GM10266 (cell line): Measurements from ENCODE around the gene PROSER2.

Experiments used
- DNase-seq: peaks from one replicate; pipeline ENCODE4 v3.0.0; 2012; ENCODE audit errors: extremely low spot score
- TF ChIP-seq, protein P1 (sequence below): IDR thresholded peaks from 2 replicates; pipeline ENCODE4 v1.5.1; 2012; ENCODE audit warnings: mild to moderate bottlenecking, low read depth; ENCODE audit not compliant: control insufficient read depth, insufficient read depth; ENCODE audit errors: missing control alignments

The PROSER2 gene

DNA sequence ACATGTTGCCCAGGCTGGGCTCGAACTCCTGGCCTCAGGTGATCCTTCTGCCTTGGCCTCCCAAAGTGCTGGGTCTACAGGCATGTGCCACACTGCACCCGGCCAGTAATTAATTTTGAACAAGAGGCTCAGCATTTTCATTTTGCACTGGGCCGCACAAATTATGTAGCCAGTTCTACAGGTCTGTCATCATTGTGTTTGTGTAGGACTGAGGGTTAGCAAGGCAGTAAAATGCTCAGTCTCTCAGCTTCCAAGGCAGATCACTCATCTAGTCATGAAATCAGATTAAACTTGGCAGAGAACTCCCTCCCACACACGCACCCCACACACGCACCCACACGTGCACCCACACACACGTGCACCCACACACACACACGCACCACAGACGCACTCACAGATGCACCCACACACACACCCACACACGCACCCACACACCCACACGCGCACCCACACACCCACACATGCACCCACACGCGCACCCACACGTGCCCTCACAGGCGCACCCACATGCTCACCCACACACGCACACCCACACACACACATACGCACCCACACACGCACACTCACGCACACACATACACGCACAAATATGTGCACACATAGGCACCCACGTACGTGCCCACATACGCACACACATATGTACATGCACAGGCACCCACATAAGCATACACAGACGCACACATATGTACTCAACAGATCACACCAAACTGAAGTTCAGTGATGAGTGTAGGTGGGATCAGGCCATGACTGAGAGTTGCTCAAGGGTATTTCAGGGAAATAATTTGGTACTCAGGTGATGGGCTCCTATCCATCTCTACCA lies 27.8 kb upstream of the PROSER2 start:
- no peak for DNase-seq
- TF ChIP-seq, protein P1, sequence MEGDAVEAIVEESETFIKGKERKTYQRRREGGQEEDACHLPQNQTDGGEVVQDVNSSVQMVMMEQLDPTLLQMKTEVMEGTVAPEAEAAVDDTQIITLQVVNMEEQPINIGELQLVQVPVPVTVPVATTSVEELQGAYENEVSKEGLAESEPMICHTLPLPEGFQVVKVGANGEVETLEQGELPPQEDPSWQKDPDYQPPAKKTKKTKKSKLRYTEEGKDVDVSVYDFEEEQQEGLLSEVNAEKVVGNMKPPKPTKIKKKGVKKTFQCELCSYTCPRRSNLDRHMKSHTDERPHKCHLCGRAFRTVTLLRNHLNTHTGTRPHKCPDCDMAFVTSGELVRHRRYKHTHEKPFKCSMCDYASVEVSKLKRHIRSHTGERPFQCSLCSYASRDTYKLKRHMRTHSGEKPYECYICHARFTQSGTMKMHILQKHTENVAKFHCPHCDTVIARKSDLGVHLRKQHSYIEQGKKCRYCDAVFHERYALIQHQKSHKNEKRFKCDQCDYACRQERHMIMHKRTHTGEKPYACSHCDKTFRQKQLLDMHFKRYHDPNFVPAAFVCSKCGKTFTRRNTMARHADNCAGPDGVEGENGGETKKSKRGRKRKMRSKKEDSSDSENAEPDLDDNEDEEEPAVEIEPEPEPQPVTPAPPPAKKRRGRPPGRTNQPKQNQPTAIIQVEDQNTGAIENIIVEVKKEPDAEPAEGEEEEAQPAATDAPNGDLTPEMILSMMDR: no peak

DNA sequence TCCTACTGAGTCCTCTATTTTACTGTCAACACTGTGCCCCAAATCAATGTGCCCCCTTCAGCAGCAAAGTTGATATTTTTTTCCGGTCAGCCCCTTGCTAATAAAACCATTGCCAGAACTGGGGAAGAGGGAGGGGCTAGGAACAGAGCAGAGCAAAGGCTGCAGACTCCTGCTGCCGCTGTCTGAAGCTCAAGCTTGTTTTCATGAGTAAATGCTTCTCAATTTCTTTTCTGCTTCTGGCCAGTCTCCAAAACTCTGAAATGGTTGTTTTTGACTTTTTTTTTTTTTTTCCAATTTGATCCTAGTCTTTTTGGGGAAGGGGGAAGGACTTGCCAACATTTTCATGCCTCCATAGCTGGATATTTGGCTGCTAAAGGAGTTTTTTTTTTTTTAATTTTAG lies 26.7 kb upstream of the PROSER2 start:
- TF ChIP-seq, protein P1: no peak
- no peak for DNase-seq

DNA sequence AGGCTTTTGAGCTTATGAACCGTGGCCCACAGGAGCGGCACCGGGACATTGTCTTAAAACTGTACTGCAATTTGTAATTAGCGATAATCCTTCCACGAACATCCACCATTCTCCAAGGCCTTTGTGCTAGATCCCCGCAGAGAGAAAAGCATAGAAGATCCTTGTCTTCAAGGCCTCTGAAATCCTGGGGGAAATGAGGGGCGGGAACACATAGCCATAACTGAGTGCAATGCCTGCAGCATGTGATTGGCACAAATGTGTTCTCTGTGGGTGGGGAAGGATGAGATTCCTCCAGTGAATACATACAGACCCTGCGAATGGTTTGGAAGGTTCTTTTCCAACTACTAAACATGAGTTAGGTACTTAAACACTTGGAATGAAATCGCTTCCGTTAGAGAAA lies 25.9 kb upstream of the PROSER2 start:
- no peak for DNase-seq
- TF ChIP-seq, protein P1: no peak

DNA sequence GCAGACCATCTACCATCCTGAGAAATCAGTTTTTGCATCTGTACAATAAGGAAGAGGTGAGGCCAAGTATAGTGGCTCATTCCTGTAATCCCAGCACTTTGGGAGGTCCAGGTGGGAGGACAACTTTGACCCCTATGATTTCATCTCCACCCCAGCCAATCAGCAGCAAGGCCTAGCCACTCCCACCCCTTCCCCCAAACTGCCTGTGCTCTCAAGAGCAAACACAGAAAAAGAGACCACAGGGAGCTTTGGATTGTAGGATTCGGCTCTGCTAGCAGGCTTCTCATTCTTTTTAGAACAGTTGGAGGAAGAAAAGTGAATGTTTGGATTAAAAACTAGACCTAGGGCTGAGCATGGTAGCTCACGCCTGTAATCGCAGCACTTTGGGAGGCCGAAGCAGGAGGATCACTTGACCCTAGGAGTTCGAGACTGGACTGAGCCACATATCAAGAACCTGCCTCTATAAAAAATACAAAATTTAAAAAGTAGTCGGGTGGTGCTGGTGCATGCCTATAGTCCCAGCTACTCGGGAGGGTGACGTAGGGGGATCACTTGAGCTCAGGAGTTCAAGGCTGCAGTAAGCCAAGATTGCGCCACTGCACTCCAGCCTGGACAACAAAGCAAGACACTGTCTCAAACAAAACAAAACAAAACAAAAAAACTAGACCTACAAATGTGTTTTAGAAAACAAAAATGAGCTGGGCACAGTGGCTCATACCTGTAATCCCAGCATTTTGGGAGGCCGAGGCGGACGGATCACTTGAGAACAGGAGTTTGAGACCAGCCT lies 25.1 kb upstream of the PROSER2 start:
- no peak for DNase-seq
- TF ChIP-seq, protein P1: no peak

DNA sequence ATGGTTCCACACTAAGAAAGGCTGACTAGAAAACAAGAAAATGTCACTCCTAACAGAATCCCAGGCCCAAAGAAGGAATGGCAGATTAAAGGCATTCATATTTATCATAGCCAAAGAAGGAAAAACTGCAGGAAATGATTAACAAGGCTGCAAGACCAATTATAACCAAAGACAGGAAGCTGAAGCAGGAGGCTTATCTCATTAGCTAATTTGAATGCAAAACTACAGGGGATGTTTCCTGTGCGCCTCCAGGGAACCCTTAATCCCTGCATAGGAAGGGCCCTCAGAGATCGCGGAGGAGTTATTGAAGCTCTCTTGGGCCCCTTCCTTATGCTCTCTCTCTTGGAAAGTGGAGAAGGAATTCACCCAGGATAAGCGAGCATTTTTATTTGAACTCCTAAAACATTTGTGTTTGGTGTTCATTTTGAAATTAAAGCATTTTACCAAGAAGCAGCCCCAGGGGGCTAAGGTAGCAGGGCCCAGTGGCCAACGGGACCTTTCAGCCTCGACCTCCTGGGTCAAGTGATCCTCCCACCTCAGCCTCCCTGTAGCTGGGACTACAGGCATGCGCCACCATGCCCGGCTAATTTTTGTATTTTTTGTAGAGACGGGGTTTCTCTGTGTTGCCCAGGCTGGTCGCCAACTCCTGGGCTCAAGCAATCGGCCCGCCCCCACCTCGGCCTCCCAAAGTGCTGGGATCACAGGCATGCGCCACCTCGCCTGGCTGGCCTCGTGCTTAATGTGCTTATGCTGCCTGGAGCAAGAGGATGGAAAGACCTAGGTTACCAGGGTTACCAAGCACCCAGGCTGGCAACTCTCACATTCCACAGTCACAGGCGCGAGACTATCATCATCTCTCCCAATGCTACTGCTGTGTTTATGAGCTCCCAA lies 24.1 kb upstream of the PROSER2 start:
- TF ChIP-seq, protein P1: no peak
- DNase-seq: no peak

DNA sequence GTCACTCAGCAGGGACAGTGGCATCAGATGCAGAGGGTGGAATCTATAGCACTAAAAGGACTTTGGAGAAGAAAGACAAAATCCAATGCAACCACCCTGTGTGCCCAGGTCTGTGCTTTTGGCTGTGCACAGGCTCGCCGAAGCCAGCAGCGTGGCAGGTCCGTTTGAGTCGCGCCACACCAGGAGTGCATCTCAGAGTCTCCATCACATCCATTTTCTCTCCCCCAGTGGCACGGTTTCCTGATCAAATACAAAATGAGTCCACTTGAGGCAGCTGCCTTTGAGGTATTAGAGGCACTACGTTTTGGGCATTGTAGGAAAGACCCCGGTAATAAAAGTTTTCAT lies 23.4 kb upstream of the PROSER2 start:
- no peak for DNase-seq
- TF ChIP-seq, protein P1: no peak
